Activated CD4-positive, alpha-beta T cell treated with anti-CD3 and anti-CD28 coated beads, Interleukin-10, Interleukin-2, amounts not matched to agents 100 ng/mL and 50 ng/mL, durations not matched to agents 16 hours and 8 hours (primary cell): ENCODE measurements around the gene MYO3B.
"Not testable (repeated sequence)": the region's sequence is repeated elsewhere in the genome, so short reads cannot be mapped to it uniquely, and the experiment has no call there.

Source experiments
- DNase-seq: peaks from one replicate; pipeline ENCODE4 v3.0.0-alpha.2; 2020

MYO3B gene

GRCh38 chr2:170665743-170666142, 487.8 kb downstream of the MYO3B start:
- DNase-seq: no peak

- DNase-seq: no peak
Measured at GRCh38 chr2:170669909-170670308, 492.0 kb downstream of the MYO3B start.

DNA sequence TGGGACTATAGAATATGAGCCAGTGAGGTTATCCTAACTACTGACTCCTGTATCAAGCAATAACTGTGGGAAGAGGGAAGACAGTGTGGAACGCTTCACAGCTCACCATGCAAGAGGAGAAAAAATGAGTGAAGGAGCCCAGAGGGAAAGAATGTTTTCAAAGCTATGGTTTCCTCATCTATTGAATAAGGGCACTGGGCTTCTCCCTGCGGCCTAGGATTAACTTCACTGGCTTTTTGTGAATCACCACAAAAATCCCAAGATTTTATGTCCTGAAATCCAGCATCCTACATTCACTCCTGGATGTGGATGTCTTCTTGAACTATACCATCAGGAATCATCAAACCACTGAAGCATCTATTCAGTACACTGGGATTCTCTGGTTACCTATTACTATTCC, 492.7 kb downstream of the MYO3B start:
- no peak for DNase-seq

DNA sequence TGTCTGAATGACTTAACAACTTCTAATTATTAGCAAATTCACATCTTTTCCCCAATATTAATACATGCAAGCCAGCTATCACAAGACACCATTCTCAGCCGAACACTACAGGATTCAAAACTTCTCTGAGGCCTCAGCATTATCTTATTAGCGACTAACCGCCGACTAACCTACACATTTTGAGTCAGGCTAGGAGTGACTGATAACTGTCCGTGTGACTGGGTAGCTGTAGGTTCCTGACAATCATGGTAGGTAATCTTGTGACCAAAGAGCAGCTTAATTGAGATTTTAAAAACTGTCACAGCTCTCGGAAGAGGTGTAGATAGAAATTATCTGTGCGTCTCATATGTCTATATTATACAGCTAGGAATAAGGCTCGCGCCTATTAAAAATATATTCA, 493.1 kb downstream of the MYO3B start:
- DNase-seq: no peak

GRCh38 chr2:170674282-170674681, 496.3 kb downstream of the MYO3B start:
- DNase-seq: not testable (repeated sequence)

DNA sequence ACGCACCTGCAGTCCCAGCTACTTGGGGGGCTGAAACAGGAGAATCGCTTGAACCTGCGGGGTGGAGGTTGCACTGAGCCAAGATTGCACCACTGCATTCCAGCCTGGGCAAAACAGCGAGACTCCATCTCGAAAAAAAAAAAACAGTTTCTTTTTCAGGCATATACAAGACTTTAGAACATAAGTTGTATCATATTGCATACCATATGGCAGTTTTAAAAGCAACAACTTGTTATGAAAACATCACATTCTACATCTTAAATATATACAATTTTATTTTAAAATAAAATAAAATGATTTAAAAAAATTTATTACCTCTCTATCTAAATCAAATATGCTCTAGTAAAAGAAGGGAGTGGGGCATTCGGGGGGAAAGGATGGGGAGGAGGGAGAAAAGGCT, 497.8 kb downstream of the MYO3B start:
- no peak for DNase-seq

GRCh38 chr2:170679607-170680079, 501.7 kb downstream of the MYO3B start:
- no peak for DNase-seq

DNA sequence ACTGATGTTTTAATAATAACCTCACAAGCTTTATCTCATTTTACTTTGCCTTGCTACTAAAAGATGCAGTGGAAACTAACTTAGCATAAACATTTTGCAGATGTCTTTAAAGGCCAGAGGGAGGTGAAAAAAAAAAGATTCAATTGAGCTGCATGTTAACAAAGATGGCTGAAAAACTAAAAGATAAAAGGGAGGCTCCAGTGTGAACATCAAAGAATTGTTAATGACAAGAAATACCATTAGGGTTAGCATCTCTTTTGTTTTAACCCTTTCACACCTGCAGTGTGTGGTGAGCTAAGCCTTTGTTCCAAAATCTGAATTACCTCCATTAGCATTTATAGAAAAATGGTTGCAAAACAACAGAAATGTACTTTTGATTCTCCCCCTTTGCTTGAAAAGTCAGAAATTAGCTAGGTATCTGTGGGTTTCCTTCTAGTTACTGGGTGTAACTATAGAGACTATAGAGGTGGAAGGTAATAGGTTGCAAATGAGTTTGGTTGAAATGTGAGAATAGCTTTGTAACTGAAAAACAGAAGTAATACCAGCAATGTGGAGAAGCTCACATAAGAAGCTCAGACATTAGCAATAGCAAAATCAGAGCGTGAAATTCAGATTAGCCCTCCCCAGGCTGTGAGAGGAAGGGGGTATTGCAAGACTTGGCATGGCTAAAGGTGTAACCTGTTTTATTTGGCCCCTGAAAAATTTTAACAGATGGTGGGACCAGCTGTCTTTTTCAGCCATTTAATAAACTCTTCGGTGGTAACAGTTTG, 502.4 kb downstream of the MYO3B start:
- DNase-seq: no peak

DNA sequence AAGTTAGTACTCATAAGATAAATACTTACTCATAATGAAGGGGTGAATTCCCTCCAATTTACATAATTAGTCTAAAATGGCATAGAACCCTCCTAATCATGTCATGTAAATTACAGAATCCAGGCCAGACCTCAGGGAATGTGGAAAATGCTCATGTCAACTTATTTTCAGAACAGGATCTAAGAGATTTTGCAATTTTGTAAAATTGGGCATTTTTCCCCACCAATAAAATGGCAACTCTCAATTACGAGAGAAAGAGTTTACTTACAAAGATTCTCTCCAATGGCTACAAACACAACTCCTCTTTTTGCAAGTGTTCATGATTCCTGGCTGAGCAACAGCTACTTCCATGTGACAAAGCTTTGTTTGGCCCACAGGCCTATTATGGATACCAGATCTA, 503.4 kb downstream of the MYO3B start:
- DNase-seq: no peak

GRCh38 chr2:170685591-170685990, 507.6 kb downstream of the MYO3B start:
- no peak for DNase-seq

DNA sequence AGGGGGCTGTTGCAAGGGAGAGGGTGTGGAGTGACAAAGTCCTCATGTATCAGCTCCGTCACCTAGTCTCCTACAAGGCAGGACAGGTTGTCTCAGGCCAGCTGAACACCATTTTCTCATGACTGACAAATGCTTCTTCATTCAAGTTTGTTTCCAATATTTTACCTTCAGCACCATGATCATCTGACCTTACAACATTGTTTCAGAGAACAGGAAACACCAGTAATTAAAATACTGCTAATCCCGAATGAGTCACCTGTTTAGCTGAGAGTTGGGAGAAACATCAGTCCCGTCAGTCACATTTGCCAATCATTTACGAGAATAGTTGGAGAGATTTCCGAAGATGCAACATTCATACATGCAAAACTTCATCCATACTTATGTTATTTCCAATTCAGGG, 511.5 kb downstream of the MYO3B start:
- DNase-seq: no peak

GRCh38 chr2:170690640-170691039, 512.7 kb downstream of the MYO3B start:
- DNase-seq: no peak

GRCh38 chr2:170694316-170694715, 516.4 kb downstream of the MYO3B start:
- DNase-seq: no peak

- DNase-seq: no peak
Measured at GRCh38 chr2:170695521-170696410, 517.8 kb downstream of the MYO3B start.

DNA sequence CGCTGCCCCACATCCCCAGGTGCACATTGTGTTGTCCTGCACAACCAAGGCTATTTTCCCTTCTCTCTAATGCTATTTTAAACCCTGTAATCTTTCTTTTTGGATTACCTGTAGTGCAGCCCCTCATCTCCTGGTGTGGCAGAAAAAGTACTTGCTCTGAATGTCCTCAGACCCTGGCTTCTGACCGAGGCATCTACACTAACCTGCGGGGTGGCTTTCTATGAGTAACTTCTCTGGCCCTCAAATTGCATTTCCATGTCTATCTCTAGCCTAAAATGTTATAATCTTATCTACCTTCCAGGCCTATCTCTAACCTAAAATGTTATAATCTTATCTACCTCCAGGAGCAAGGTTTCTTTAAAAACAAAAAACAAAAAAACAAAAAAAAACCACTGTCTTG, 519.0 kb downstream of the MYO3B start:
- no peak for DNase-seq

DNA sequence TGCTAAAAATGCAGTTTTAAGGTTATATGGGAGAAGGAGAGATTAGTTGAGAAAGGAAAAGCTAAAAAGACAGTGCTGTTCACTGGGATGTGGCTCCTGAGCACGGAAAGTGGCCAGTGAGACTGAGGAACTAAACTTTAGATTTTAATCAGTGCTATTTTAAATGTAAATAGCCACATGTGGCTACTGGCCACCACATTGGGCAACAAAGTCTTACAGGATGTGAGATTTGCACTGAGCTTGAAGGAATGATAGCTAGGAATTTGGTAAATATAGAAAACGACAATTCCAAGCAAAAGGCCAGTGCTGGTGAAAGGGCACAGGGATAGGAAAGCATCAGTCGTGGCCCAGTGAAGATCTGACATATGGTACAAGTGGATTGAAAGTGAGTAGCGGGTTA, 523.1 kb downstream of the MYO3B start:
- DNase-seq: no peak

DNA sequence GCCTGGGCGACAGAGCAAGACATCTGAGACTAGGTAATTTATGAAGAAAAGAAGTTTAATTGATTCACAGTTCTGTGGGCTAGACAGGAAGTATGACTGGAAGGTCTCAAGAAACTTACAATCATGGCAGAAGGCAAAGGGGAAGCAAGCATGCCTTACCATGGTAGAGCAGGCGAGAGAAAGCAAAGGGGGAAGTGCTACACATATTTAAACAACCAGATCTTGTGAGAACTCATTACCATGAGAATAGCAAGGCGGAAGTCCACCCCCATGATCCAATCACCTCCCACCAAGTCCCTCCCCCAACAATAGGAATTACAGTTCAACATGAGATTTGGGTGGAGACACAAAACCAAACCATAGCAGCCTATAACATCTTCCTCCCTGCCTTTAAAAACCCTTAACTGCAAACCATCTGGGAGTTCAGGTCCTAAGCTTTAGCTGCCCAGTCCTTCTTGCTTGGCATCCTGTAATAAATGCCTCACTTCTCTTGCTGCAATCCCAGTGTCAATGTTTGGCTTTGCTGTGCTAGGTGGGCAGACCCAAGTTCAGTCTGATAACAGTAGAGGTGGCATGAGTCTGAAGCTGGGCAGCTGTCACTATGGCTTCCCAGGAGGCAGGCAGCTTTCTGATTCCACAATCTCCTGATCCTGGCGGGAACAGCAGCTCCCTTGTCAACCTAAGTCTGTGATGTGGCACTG, 526.0 kb downstream of the MYO3B start:
- DNase-seq: no peak
